Measurements from ENCODE around the gene GAS7. TPM values are rescaled to one million over a fixed set of nuclear protein-coding genes. Genes with fewer than 3 reads are reported as not detected.

GAS7 gene
- total RNA-seq, 1 donor from 2014 or later, result 2.0 TPM

- Mint-ChIP-seq H3K27me3 (ENCODE audit: unreplicated experiment) (peaks cover 10% of the 10 kb centered on the region), H3K4me3 (ENCODE audit: unreplicated experiment) (no peak overlapping the region), H3K36me3 (ENCODE audit: unreplicated experiment) (peaks cover 7% of the 10 kb centered on the region), H3K9me3 (ENCODE audit: unreplicated experiment) (peaks cover 9% of the 10 kb centered on the region), H3K27ac (ENCODE audit: unreplicated experiment) (no peak overlapping the region), H3K4me1 (ENCODE audit: low read depth, unreplicated experiment) (no peaks in the 10 kb centered on the region)
- no peak for DNase-seq
- TF ChIP-seq, protein P1, sequence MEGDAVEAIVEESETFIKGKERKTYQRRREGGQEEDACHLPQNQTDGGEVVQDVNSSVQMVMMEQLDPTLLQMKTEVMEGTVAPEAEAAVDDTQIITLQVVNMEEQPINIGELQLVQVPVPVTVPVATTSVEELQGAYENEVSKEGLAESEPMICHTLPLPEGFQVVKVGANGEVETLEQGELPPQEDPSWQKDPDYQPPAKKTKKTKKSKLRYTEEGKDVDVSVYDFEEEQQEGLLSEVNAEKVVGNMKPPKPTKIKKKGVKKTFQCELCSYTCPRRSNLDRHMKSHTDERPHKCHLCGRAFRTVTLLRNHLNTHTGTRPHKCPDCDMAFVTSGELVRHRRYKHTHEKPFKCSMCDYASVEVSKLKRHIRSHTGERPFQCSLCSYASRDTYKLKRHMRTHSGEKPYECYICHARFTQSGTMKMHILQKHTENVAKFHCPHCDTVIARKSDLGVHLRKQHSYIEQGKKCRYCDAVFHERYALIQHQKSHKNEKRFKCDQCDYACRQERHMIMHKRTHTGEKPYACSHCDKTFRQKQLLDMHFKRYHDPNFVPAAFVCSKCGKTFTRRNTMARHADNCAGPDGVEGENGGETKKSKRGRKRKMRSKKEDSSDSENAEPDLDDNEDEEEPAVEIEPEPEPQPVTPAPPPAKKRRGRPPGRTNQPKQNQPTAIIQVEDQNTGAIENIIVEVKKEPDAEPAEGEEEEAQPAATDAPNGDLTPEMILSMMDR (IDR thresholded peaks at IDR 0.05; ENCODE audit: partially characterized antibody, unreplicated experiment), result no peak
These were observed 281.3 kb downstream of the GAS7 start for GRCh38 chr17:9917131-9917530.

DNA sequence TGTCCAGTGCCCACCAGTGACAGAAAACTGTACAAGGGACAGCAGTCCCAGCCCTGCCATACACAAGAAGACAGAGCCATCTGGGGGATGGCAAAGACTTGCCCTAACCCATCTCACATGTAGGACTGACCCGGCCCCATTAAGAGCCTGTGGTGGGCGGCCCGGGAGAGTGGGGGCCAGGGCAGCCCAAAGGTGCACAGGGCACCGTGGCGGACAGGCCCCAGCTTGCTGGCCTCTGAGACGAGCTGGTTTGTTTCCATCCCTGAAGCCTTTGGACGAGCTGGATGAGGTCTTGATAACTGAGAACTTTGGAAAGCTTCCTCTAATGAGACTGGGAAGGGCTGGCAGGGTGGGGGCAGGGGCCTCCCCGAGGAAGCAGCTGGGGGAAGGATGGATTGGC, 282.3 kb downstream of the GAS7 start:
- peaks cover 7% of the 10 kb centered on the region for H3K36me3 Mint-ChIP-seq (ENCODE audit: unreplicated experiment)
- H3K27ac Mint-ChIP-seq (ENCODE audit: unreplicated experiment), result no peak overlapping the region
- peaks cover 8% of the 10 kb centered on the region for H3K27me3 Mint-ChIP-seq (ENCODE audit: unreplicated experiment)
- peaks cover 8% of the 10 kb centered on the region for H3K9me3 Mint-ChIP-seq (ENCODE audit: unreplicated experiment)
- no peak for DNase-seq
- TF ChIP-seq, protein P1 (IDR thresholded peaks at IDR 0.05; ENCODE audit: partially characterized antibody, unreplicated experiment), result no peak
- no peaks in the 10 kb centered on the region for H3K4me1 Mint-ChIP-seq (ENCODE audit: low read depth, unreplicated experiment)
- H3K4me3 Mint-ChIP-seq (ENCODE audit: unreplicated experiment), result no peak overlapping the region

DNA sequence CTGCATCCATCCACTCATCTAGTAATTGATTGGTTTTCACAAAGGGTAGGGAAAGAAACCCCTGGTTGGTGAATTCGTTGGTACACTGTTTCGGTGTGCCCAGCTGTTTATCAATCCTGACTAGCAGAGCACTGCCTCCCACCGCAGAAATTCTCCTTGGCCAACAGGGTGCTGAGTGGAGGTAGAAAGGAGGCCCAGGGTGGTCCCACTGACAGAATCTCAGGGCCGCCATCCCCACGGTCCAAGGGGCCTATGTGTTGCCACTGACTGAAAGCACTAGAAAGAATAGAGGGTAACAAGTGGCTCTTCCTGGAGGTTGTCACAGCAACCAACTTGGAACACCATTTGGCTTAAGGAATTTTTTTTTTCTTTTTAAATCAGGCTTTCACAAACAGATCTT, 284.9 kb downstream of the GAS7 start:
- H3K9me3 Mint-ChIP-seq (ENCODE audit: unreplicated experiment), result peaks cover 6% of the 10 kb centered on the region
- no peak overlapping the region for H3K27ac Mint-ChIP-seq (ENCODE audit: unreplicated experiment)
- H3K4me1 Mint-ChIP-seq (ENCODE audit: low read depth, unreplicated experiment), result no peaks in the 10 kb centered on the region
- H3K4me3 Mint-ChIP-seq (ENCODE audit: unreplicated experiment), result no peak overlapping the region
- TF ChIP-seq, protein P1 (IDR thresholded peaks at IDR 0.05; ENCODE audit: partially characterized antibody, unreplicated experiment), result no peak
- H3K27me3 Mint-ChIP-seq (ENCODE audit: unreplicated experiment), result peaks cover 5% of the 10 kb centered on the region
- DNase-seq, result no peak
- H3K36me3 Mint-ChIP-seq (ENCODE audit: unreplicated experiment), result peaks cover 7% of the 10 kb centered on the region

DNA sequence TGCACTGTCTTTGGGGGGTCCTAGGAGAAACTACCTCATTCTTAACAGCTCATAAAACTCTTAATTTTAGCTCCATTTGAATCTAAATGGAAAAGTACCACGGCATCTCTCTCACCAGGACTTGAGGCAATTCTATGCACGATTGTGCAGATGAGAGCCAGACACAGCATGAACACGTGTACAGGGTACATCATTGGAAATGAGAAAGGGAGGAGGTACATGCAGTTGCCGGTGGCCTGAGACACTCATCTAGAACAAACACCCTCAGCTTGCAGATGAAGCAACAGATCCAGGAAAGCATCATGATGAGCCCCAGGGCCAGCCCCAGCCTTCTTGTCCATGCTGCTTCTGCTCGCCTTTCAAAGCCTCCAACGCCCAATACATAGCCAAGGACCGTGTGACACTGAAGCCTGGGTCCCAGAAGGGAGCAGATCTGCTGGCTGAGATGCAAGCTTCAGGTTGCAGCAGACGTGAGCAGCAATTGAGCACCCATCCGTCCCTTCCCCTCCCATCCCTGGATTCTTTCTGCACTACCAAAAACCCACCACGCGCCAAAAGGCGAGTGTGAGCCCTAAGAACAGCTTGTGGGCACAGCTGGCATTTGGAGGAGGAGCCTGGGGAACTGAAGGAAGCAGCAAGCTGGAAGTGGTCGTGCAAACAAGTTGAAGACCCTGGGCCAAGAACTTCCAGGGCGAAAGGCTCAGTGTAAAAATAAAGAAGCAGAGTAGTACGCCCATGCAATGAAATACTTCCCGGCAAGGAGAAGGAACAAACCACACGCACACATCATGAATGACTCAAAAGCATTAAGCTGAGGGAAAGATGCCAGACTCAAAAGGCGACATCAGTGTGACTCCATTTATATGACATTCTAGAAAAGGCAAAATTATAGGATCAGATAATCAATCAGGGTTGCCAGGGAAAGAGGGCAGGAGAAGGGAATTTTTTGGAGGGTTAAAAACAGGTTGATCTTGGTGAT, 286.0 kb downstream of the GAS7 start:
- DNase-seq, result no peak
- H3K27ac Mint-ChIP-seq (ENCODE audit: unreplicated experiment), result no peak overlapping the region
- H3K9me3 Mint-ChIP-seq (ENCODE audit: unreplicated experiment), result peaks cover 6% of the 10 kb centered on the region
- peaks cover 7% of the 10 kb centered on the region for H3K36me3 Mint-ChIP-seq (ENCODE audit: unreplicated experiment)
- H3K27me3 Mint-ChIP-seq (ENCODE audit: unreplicated experiment), result peaks cover 5% of the 10 kb centered on the region
- TF ChIP-seq, protein P1 (IDR thresholded peaks at IDR 0.05; ENCODE audit: partially characterized antibody, unreplicated experiment), result no peak
- H3K4me3 Mint-ChIP-seq (ENCODE audit: unreplicated experiment), result no peak overlapping the region
- no peaks in the 10 kb centered on the region for H3K4me1 Mint-ChIP-seq (ENCODE audit: low read depth, unreplicated experiment)

- Mint-ChIP-seq H3K4me1 (ENCODE audit: low read depth, unreplicated experiment) (no peaks in the 10 kb centered on the region), H3K27ac (ENCODE audit: unreplicated experiment) (no peak overlapping the region), H3K27me3 (ENCODE audit: unreplicated experiment) (peaks cover 5% of the 10 kb centered on the region), H3K36me3 (ENCODE audit: unreplicated experiment) (peaks cover 7% of the 10 kb centered on the region), H3K9me3 (ENCODE audit: unreplicated experiment) (peaks cover 6% of the 10 kb centered on the region), H3K4me3 (ENCODE audit: unreplicated experiment) (no peak overlapping the region)
- TF ChIP-seq, protein P1 (IDR thresholded peaks at IDR 0.05; ENCODE audit: partially characterized antibody, unreplicated experiment), result no peak
- no peak for DNase-seq
These were observed 287.3 kb downstream of the GAS7 start for GRCh38 chr17:9911089-9911488.

Measured in glutamatergic neuron (in vitro differentiated cells).